H7 (cell line): ENCODE measurements around the gene DNAJC5. TPM values are rescaled to one million over a fixed set of nuclear protein-coding genes. Genes with fewer than 3 reads are reported as not detected.
A peak's percentile ranks its signal among the peaks of the same experiment; 100 is the strongest.
"Not testable (repeated sequence)": the region's sequence is repeated elsewhere in the genome, so short reads cannot be mapped to it uniquely, and the experiment has no call there.

Experiments
- DNase-seq: peaks from one replicate; pipeline ENCODE4 v3.0.0; 2012
- H3K27me3 ChIP-seq: 2 replicates; pipeline ENCODE4 v1.6.0; 2011; ENCODE audit warnings: mild to moderate bottlenecking, low read length; ENCODE audit not compliant: control insufficient read depth, insufficient read depth
- H3K36me3 ChIP-seq: replicated peaks from 2 replicates; pipeline ENCODE4 v1.5.1; 2011; ENCODE audit warnings: low read length; ENCODE audit not compliant: control insufficient read depth, insufficient read depth
- H3K4me3 ChIP-seq: 2 replicates; pipeline ENCODE4 v1.5.1; 2011; ENCODE audit warnings: low read depth, mild to moderate bottlenecking, control low read depth, low read length, moderate library complexity; ENCODE audit not compliant: insufficient read depth
- total RNA-seq: library from RNA; depleted of rRNA; stranded (reverse); fragments of >200 nt; shearing (Covaris generic); gene quantifications from 2 replicates; pipeline ENCODE4 v1.2.3, GENCODE V29; 2014

Gene DNAJC5
- total RNA-seq, 1 experiment from 2014 or later, result 30.8 TPM

DNA sequence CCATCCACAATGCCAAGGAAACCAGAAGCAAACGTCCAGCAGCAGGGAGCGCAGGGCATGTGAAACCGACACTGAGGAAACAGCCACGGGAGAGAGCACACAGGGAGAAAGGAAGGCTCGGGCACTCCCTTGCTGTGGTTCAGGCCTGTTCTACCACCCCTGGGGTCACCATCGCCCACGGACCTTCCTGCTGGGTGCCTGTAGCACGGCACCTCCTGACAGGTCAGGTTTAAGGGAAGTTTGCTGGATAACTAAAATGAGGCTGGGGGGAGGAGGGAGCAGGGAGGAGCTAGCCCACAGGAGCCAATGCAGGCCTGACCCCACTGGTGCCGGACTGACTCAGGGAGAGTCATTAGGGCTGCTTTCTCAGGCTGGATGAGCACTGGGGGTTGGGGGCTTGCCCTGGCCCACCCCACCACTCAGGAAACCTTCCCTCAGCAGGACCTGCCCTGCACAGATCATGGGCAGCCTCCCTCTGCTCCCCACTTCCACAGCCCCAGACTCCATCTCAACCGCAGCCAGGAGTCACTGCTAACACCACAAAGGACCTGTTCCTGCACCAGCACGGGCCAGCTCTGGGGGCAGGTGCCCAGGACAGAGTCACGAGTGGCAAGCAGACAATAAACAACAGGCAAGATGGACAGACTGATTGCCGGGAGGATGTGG, 59.0 kb downstream of the DNAJC5 start:
- no peaks in the 10 kb centered on the region for H3K27me3 ChIP-seq
- no peaks in the 10 kb centered on the region; the same call in 1 of the 2 replicates for H3K36me3 ChIP-seq
- no peak overlapping the region for H3K4me3 ChIP-seq
- DNase-seq, result no peak

GRCh38 chr20:63955281-63955826, 60.4 kb downstream of the DNAJC5 start:
- peak overlapping the region; percentile 98 for H3K4me3 ChIP-seq
- DNase-seq, result peak; percentile 90

GRCh38 chr20:63955827-63956663, 61.1 kb downstream of the DNAJC5 start, which contains the start of gene UCKL1:
UCKL1 (minus strand) TSS chr20:63956416; CDS start chr20:63956372, 44 bp downstream.
- peak; percentile 99 for DNase-seq
- no peaks in the 10 kb centered on the region for H3K27me3 ChIP-seq
- H3K36me3 ChIP-seq, result no peaks in the 10 kb centered on the region; the same call in none of the 2 replicates
- H3K4me3 ChIP-seq, result peak within 1 kb of the TSS; percentile 98

More at GRCh38 chr20:63955281-63955826, 60.4 kb downstream of the DNAJC5 start:
- H3K36me3 ChIP-seq, result no peaks in the 10 kb centered on the region; the same call in none of the 2 replicates
- H3K27me3 ChIP-seq, result no peaks in the 10 kb centered on the region

- H3K27me3 ChIP-seq, result no peaks in the 10 kb centered on the region
- peak overlapping the region; percentile 65 for H3K4me3 ChIP-seq
- no peak for DNase-seq
- H3K36me3 ChIP-seq, result no peaks in the 10 kb centered on the region; the same call in none of the 2 replicates
These were observed 61.7 kb downstream of the DNAJC5 start for GRCh38 chr20:63956664-63957003.

DNA sequence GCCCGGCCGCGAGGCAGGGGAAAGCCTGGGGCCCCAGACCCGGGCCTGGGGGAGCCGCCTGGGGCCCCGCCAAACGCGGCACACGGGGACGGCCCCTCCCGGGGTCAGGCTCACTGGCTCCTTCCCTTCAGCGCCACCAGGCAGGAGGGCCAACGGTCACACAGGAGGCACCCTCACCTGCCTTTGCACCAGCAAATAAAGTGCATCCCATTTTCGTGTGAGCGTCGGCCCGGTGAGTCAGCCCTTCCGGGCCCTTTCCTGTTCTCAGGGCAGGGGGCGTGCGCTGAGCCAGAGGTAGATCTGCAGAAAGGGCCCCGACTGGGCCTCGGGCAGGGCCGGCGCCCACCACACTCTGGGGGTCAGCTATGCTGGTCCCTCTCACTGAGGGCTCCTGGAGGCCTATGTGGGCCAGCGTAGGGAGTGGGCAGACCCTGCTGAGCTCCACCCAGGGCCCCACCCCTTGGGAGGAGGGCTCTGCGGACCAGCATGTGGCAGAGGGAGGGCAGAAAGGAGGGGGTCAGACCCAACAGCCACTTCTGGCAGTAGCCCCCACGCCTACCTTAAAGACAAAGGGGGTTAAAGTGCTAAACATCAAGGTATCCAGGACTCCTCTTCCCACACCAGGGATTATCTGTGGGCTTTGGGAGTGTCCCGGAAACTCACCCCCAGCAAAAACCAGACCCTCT, 62.2 kb downstream of the DNAJC5 start:
- peaks cover 2% of the 10 kb centered on the region for H3K36me3 ChIP-seq
- peak; percentile 95 for DNase-seq
- H3K27me3 ChIP-seq, result no peaks in the 10 kb centered on the region
- H3K4me3 ChIP-seq, result peak overlapping the region; percentile 65

DNA sequence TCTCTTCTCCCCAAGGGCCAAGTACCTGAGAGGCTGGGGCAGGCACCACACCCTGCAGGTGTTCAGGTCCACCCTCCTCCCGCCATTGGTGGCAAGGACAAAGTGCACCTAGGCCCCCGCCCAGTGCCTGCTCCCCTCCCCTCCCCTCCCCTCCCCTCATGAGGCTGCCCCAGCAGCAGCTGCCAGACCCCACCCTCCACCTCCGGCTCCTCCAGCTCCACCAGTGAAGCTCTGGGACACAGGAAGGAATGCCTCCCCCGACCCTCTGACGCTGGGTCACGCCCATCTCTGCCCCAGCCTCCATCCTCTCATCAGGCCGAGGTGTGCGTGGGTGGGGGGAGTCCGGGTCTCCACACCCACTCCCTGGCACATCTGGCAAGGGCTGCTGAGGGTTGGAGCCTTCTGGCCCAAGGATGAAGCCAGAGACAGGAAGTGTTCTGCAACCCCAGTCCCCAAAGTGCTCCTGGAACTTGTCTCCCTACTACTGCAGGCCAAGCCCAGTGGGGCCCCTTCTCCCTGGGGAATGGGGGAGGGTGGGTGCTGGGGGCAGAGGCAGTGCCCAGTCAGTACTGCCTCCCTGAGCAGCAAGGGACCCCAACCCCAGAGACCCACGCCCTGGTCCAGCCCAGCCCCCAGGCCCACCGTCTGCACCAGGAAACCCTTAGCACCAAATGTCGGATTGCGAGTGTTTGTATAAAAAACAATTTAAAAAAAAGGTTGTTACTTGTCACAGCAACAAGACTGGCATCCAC, 62.9 kb downstream of the DNAJC5 start:
- H3K4me3 ChIP-seq, result peak overlapping the region; percentile 65
- H3K36me3 ChIP-seq, result peaks cover 6% of the 10 kb centered on the region

GRCh38 chr20:63958471-63958870, 63.5 kb downstream of the DNAJC5 start:
- Histone ChIP-seq H3K27me3 (no peaks in the 10 kb centered on the region), H3K36me3 (peaks cover 8% of the 10 kb centered on the region), H3K4me3 (no peak overlapping the region)
- DNase-seq, result peak; percentile 68

More for the DNA sequence above, 62.9 kb downstream of the DNAJC5 start:
- H3K27me3 ChIP-seq, result no peaks in the 10 kb centered on the region
- peak; percentile 98 for DNase-seq

- H3K36me3 ChIP-seq, result peaks cover 13% of the 10 kb centered on the region
- no peak for DNase-seq
- no peaks in the 10 kb centered on the region for H3K27me3 ChIP-seq
- H3K4me3 ChIP-seq, result no peak overlapping the region
These were observed 64.2 kb downstream of the DNAJC5 start for GRCh38 chr20:63958964-63959698.

- no peak for DNase-seq
- Histone ChIP-seq H3K36me3 (peaks cover 15% of the 10 kb centered on the region), H3K27me3 (no peaks in the 10 kb centered on the region)
These were observed 64.8 kb downstream of the DNAJC5 start for GRCh38 chr20:63959699-63960075.

GRCh38 chr20:63960654-63961621, 66.0 kb downstream of the DNAJC5 start:
- not testable (repeated sequence) for DNase-seq, H3K27me3 ChIP-seq, H3K4me3 ChIP-seq
- peaks cover 15% of the 10 kb centered on the region for H3K36me3 ChIP-seq

More at GRCh38 chr20:63959699-63960075, 64.8 kb downstream of the DNAJC5 start:
- H3K4me3 ChIP-seq, result no peak overlapping the region

- H3K27me3 ChIP-seq, result no peaks in the 10 kb centered on the region
- peaks cover 22% of the 10 kb centered on the region for H3K36me3 ChIP-seq
- no peak for DNase-seq
- H3K4me3 ChIP-seq, result no peak overlapping the region
These were observed 66.9 kb downstream of the DNAJC5 start for GRCh38 chr20:63961664-63962425.
